ENCODE measurements around the gene NOTUM. TPM values are rescaled to one million over a fixed set of nuclear protein-coding genes. Genes with fewer than 3 reads are reported as not detected.

Gene NOTUM
- total RNA-seq, 3 donors from 2014 or later, result 0.13 TPM; not detected in 2

DNA sequence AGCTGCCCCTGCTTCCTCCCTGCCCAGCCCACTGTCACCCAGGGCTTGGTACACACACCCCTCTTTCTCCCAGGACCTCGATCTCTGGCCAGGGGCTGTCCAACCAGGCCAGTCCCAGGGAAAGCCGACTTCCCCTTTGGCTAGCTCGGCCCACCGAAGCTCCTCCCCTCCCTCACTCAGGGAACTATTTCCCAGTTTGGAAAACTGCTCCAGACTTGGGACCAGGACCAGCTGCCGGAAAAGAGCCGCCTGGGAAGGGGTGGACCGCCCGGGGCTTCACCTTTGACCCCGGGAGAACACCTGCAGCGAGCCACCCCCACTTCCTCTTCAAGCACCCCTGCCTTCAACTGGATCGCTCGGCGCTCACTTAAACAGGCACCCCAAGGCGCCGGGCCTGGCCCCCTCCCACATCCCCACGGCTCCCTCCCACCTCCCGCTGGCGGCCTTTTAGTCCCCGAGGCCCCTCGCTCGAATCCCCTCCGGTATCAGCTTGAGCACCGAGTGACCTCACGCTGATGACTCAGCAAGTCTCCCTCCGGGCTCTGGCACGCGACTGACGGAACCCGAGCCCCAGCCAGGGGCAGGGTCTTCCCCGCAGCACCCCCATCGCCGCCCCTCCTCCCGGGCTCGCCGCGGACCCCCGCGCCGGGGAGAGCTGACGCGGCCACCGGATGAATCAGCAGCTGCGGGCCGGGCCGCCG, 34.4 kb downstream of the NOTUM start:
- intact Hi-C loops (cut with DNase I, micrococcal nuclease), result no loop called here
- DNase-seq (peak; percentile 86 to 91 (median 89)), ATAC-seq (peak; percentile 78)
- peaks cover 53% of the 10 kb centered on the region for H3K4me1 ChIP-seq (ENCODE audit: low read depth)
- TF ChIP-seq, protein P1, sequence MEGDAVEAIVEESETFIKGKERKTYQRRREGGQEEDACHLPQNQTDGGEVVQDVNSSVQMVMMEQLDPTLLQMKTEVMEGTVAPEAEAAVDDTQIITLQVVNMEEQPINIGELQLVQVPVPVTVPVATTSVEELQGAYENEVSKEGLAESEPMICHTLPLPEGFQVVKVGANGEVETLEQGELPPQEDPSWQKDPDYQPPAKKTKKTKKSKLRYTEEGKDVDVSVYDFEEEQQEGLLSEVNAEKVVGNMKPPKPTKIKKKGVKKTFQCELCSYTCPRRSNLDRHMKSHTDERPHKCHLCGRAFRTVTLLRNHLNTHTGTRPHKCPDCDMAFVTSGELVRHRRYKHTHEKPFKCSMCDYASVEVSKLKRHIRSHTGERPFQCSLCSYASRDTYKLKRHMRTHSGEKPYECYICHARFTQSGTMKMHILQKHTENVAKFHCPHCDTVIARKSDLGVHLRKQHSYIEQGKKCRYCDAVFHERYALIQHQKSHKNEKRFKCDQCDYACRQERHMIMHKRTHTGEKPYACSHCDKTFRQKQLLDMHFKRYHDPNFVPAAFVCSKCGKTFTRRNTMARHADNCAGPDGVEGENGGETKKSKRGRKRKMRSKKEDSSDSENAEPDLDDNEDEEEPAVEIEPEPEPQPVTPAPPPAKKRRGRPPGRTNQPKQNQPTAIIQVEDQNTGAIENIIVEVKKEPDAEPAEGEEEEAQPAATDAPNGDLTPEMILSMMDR (IDR thresholded peaks at IDR 0.05), result no peak
- peak overlapping the region; percentile 84 for H3K4me3 ChIP-seq
- no peaks in the 10 kb centered on the region for H3K36me3 ChIP-seq (ENCODE audit: low read depth)
- H3K9me3 ChIP-seq, result no peaks in the 10 kb centered on the region

GRCh38 chr17:81925860-81926450, 35.0 kb downstream of the NOTUM start:
- peak; percentile 0 for ATAC-seq
- H3K4me3 ChIP-seq, result no peak overlapping the region
- H3K9me3 ChIP-seq, result no peaks in the 10 kb centered on the region
- TF ChIP-seq, protein P1 (IDR thresholded peaks at IDR 0.05), result no peak
- intact Hi-C loops (cut with DNase I, micrococcal nuclease), result no loop called here
- no peak for DNase-seq
- H3K36me3 ChIP-seq (ENCODE audit: low read depth), result no peaks in the 10 kb centered on the region
- H3K4me1 ChIP-seq (ENCODE audit: low read depth), result peaks cover 55% of the 10 kb centered on the region

DNA sequence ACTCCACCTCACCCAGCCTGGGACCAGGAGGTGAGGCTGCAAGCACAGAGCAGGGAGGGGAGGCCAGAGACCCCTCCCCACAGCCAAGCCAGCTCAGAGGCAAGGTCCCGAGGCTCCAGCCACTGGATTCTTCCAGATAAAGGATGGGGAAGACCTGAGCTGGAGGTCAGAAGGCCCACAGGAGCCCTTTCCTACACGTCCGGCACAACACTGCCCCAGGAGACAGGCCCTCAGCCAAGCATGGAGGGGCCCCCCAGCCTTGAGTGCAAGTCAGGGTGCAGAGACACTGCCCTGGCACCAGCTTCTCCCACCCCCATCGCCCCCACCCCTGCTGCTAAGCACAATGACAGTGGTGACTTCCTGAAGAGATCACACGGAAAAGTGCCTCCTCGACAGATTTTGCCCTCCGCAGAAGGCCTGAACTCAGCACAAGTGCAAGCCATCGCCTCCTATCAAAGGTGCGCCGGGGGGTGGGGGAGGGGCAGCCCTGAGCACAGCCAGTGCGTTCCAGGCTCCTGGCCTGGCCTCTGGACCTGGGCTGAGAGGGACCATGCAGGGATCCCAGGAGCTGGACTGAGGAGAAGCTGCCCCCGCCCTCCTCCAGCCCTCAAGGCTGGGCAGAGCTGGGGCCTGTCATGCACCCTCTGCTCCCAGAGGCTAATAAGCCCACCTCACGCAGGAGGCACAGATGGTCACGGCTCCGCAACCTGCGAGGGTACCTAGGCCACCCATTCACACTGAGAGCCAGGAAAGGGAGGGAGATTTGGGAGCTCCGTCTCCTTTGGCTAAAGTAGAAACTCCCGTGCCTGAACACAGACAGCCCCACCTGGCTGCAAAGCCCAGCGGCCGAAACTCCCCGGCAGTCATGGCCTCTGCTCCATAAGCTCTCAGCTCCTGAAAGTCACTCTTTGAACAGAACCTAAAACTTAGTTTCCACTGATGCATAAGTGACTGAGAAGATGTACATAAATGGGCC, 36.1 kb downstream of the NOTUM start:
- no peak for DNase-seq
- Histone ChIP-seq H3K36me3 (ENCODE audit: low read depth) (no peaks in the 10 kb centered on the region), H3K4me1 (ENCODE audit: low read depth) (peaks cover 51% of the 10 kb centered on the region), H3K4me3 (no peak overlapping the region), H3K9me3 (no peaks in the 10 kb centered on the region)
- ATAC-seq, result no peak
- TF ChIP-seq, protein P1 (IDR thresholded peaks at IDR 0.05), result no peak
- intact Hi-C loops (cut with DNase I, micrococcal nuclease), result no loop called here

DNA sequence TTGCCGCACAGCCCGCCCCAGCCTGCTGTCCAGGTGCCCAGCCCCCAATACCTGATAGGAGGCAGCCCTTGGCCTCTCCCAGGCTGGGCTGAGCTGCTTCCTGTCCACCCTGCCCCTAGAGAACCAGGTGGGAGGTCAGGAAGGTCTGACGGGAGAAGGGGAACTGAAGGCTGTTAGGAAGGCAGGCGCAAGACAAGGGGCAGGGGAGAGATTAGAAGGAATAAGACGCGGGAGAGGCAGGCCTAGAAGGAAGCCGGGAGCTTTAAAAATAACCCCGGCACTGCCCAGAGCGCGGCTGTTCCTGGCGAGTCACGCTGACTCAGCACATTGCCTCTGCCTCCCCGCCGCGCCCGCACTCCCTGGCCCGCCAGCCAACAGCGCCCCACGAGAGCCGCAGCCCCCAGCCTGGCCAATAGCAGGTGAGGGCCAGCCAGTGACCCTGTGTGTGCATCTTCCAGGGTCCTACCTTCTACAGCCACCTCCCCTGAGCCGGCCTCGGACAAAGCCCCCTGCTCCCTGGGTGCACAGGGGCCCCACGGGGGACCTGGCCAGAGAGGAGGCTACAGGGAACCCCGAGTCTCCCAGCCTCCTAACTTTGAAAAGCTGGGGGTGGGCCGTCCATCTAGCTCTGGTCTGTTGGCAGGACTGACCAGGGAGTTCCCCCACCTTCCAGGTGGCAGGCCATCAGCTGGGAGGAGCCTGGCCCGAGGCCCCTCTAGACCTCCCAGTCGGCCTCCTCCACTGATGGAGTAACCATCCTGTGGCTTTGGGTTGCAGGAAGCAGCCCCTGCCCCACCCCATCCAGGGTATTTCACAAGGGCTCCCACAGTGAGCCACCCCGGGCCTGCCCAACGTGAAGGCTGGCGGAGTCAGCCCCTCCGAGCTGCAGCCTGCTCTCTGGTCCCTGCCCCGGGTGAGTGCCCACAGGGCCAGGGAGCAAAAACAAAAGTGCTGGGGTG, 37.4 kb downstream of the NOTUM start:
- DNase-seq (peak; percentile 83 to 88 (median 86)), ATAC-seq (peak; percentile 49)
- Histone ChIP-seq H3K4me1 (ENCODE audit: low read depth) (peaks cover 59% of the 10 kb centered on the region), H3K36me3 (ENCODE audit: low read depth) (no peaks in the 10 kb centered on the region), H3K9me3 (no peaks in the 10 kb centered on the region), H3K4me3 (no peak overlapping the region)
- intact Hi-C loops (cut with DNase I, micrococcal nuclease), result no loop called here
- TF ChIP-seq, protein P1 (IDR thresholded peaks at IDR 0.05), result no peak
